ENCODE results near the gene ALOX5. TPM values are rescaled to one million over a fixed set of nuclear protein-coding genes. Genes with fewer than 3 reads are reported as not detected.

Gene ALOX5
- total RNA-seq, 1 experiment from 2014 or later: not detected

DNA sequence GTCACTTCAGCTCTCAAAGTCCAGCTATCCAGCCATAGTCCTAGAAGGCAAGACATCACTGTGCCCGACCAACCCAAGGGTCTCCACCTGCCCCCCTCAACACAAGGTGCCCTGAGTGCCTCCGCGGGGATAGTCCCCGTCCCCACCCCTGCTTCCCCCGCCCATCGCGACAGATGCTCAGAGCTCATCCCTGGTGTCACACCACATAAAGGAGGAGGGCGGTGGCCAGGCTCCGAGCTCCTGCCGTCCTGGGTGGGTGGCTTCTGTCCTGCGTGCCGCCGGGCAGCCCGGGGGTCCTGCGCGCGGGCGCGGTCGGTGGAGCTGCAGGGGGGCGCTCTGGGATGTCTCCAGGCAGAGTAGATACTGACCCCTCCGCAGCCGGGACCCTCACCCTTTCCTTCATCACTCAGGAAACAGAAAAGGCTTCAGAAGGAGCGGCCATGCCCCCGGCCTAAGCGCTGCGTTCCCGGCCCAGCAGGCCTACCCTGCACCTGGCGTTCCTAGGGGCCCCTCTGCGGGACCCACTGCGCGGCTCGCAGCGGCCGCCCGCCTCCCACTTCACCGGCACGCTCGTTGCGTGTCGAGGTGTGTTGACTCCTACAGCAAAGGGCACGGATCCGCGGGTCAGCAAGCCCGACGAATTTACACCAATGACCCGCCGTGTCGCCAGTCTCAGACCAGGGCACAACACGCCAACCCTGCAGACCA, 53.4 kb downstream of the ALOX5 start:
- no TSS peak for BruUV-seq (replicated peaks)
- CTCF ChIA-PET: no interaction called here
- intact Hi-C loops (cut with micrococcal nuclease; ENCODE audit: unreplicated experiment): no loop called here

DNA sequence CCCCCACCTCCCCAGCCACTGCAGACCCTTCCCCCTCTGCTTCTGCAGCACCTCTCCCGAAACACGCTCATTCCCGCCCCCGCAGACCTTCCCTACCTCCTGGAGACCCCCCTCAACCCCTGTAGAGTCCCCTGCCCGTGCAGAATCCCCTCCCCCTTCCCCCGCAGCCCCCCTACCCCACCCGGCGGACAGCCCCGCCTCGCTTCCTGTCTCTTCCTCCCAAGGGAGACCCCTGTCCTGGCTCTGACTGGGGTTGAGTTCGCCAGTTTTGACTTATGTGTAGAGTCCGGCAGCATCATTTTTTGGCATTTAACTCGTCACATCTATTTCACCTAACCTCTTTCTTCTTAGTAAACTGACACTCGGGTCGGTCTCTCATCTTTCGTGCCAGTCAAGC, 54.0 kb downstream of the ALOX5 start:
- POLR2A ChIA-PET (ENCODE audit: low non-redundant PET): no interaction called here
- intact Hi-C loops (cut with micrococcal nuclease; ENCODE audit: unreplicated experiment): no loop called here
- no peak for DNase-seq (ENCODE audit: low spot score)
- Histone ChIP-seq H3K27ac (ENCODE audit: low read depth, low read length, poor library complexity, severe bottlenecking) (no peak overlapping the region), H3K36me3 (ENCODE audit: insufficient read depth, low read length, poor library complexity, severe bottlenecking) (no peaks in the 10 kb centered on the region), H3K9me3 (ENCODE audit: low read depth, low read length, poor library complexity, severe bottlenecking) (no peaks in the 10 kb centered on the region), H3K27me3 (replicated peaks; ENCODE audit: insufficient read depth, low read depth, low read length, poor library complexity) (peaks cover 23% of the 10 kb centered on the region), H3K4me3 (ENCODE audit: low read depth, low read length, poor library complexity, severe bottlenecking) (no peak overlapping the region), H3K4me1 (ENCODE audit: insufficient read depth, low read length, poor library complexity, severe bottlenecking) (no peaks in the 10 kb centered on the region)
- TF ChIP-seq, protein P1, sequence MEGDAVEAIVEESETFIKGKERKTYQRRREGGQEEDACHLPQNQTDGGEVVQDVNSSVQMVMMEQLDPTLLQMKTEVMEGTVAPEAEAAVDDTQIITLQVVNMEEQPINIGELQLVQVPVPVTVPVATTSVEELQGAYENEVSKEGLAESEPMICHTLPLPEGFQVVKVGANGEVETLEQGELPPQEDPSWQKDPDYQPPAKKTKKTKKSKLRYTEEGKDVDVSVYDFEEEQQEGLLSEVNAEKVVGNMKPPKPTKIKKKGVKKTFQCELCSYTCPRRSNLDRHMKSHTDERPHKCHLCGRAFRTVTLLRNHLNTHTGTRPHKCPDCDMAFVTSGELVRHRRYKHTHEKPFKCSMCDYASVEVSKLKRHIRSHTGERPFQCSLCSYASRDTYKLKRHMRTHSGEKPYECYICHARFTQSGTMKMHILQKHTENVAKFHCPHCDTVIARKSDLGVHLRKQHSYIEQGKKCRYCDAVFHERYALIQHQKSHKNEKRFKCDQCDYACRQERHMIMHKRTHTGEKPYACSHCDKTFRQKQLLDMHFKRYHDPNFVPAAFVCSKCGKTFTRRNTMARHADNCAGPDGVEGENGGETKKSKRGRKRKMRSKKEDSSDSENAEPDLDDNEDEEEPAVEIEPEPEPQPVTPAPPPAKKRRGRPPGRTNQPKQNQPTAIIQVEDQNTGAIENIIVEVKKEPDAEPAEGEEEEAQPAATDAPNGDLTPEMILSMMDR (conservative IDR thresholded peaks at IDR 0.05; ENCODE audit: low read depth, low read length): no peak
- TF ChIP-seq EZH2 (IDR thresholded peaks at IDR 0.05; ENCODE audit: borderline replicate concordance, low read depth, low read length, poor library complexity, severe bottlenecking): no peak
- BruUV-seq (replicated peaks): no TSS peak
- CTCF ChIA-PET: no interaction called here

More for the DNA sequence above, 53.4 kb downstream of the ALOX5 start:
- POLR2A ChIA-PET (ENCODE audit: low non-redundant PET): no interaction called here
- Histone ChIP-seq H3K4me1 (ENCODE audit: insufficient read depth, low read length, poor library complexity, severe bottlenecking) (no peaks in the 10 kb centered on the region), H3K4me3 (ENCODE audit: low read depth, low read length, poor library complexity, severe bottlenecking) (no peak overlapping the region), H3K9me3 (ENCODE audit: low read depth, low read length, poor library complexity, severe bottlenecking) (no peaks in the 10 kb centered on the region), H3K36me3 (ENCODE audit: insufficient read depth, low read length, poor library complexity, severe bottlenecking) (no peaks in the 10 kb centered on the region), H3K27ac (ENCODE audit: low read depth, low read length, poor library complexity, severe bottlenecking) (no peak overlapping the region), H3K27me3 (replicated peaks; ENCODE audit: insufficient read depth, low read depth, low read length, poor library complexity) (peaks cover 23% of the 10 kb centered on the region)
- TF ChIP-seq, protein P1 (conservative IDR thresholded peaks at IDR 0.05; ENCODE audit: low read depth, low read length): no peak
- no peak for TF ChIP-seq EZH2 (IDR thresholded peaks at IDR 0.05; ENCODE audit: borderline replicate concordance, low read depth, low read length, poor library complexity, severe bottlenecking)
- no peak for DNase-seq (ENCODE audit: low spot score)

DNA sequence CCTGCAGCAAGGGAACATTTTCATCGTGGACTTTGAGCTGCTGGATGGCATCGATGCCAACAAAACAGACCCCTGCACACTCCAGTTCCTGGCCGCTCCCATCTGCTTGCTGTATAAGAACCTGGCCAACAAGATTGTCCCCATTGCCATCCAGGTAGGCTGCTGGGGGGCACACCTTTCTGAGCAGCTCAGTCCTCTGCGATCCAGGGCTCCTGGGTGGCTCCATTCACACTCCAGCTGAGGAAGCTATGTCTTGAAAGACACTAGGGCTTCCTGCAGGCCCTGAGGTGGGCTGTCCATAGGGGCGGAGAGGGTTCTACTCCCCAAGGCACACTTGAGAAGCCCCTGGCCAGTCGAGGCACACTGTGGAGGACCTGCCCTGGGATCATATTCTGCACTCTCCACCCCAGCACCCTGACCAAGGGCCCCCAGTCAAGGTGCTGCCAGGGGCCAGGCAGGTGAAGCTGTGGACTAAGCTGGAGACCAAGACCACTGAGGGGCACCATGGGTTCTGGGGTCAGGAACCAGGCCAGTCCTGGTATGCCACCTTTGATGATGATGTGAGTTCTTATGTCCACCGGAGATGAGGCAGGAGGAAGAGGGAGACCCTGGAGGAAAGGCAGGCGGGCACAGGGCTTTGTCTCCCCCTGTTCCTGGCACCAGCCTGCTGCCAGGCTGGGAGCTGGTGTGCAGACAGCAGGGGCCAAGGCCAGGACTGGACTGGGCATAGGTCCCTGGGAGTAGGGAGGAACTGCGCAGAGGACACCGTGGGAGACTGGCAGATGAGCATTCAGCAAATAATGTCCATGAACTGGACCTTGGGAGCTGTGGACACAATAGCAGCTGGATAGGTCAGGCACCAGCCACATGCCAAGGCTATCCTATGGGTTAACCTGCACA, 54.8 kb downstream of the ALOX5 start:
- intact Hi-C loops (cut with micrococcal nuclease; ENCODE audit: unreplicated experiment): no loop called here
- POLR2A ChIA-PET (ENCODE audit: low non-redundant PET): no interaction called here
- no peak for TF ChIP-seq EZH2 (IDR thresholded peaks at IDR 0.05; ENCODE audit: borderline replicate concordance, low read depth, low read length, poor library complexity, severe bottlenecking)
- TF ChIP-seq, protein P1 (conservative IDR thresholded peaks at IDR 0.05; ENCODE audit: low read depth, low read length): no peak
- Histone ChIP-seq H3K27ac (ENCODE audit: low read depth, low read length, poor library complexity, severe bottlenecking) (no peak overlapping the region), H3K36me3 (ENCODE audit: insufficient read depth, low read length, poor library complexity, severe bottlenecking) (no peaks in the 10 kb centered on the region), H3K27me3 (replicated peaks; ENCODE audit: insufficient read depth, low read depth, low read length, poor library complexity) (peaks cover 23% of the 10 kb centered on the region), H3K4me1 (ENCODE audit: insufficient read depth, low read length, poor library complexity, severe bottlenecking) (no peaks in the 10 kb centered on the region), H3K9me3 (ENCODE audit: low read depth, low read length, poor library complexity, severe bottlenecking) (no peaks in the 10 kb centered on the region), H3K4me3 (ENCODE audit: low read depth, low read length, poor library complexity, severe bottlenecking) (no peak overlapping the region)
- no peak for DNase-seq (ENCODE audit: low spot score)
- BruUV-seq (replicated peaks): no TSS peak
- CTCF ChIA-PET: no interaction called here
